GM12878 (cell line): Measurements from ENCODE around the gene TCP11L2.

ENCODE experiments used
- ASH2L ChIP-seq: fragments of 300-600, 200-600 bp; sonication (generic); IDR thresholded peaks from 2 replicates; pipeline ENCODE4 v1.6.1; 2017; ENCODE audit warnings: low read depth, mild to moderate bottlenecking, borderline replicate concordance
- E2F4 ChIP-seq: IDR thresholded peaks from 2 replicates; pipeline ENCODE4 v1.6.1; 2012; ENCODE audit warnings: low read depth, low read length, improper control_type of control experiment
- ESRRA ChIP-seq: IDR thresholded peaks from 2 replicates; pipeline ENCODE4 v1.6.1; 2012; ENCODE audit warnings: mild to moderate bottlenecking, low read length, improper control_type of control experiment
- HDAC6 ChIP-seq: fragments of 200-600 bp; sonication (generic); IDR thresholded peaks from one replicate; pipeline ENCODE4 v1.8.0; 2017; ENCODE audit warnings: antibody characterized with exemption; ENCODE audit not compliant: unreplicated experiment
- POLR2AphosphoS2 ChIP-seq: IDR thresholded peaks from 2 replicates; pipeline ENCODE4 v1.6.1; 2011; ENCODE audit warnings: low read depth, mild to moderate bottlenecking, low read length, improper control_type of control experiment, moderate library complexity
- SMC3 ChIP-seq: IDR thresholded peaks from 2 replicates; pipeline ENCODE4 v1.6.1; 2011; ENCODE audit warnings: low read length, improper control_type of control experiment, borderline replicate concordance
- SRF ChIP-seq, 2 experiments: IDR thresholded peaks; 2 replicates each; pipeline ENCODE4 v1.6.1; 2011; ENCODE audit warnings: low read depth in 2 of 2, low read length in 2 of 2, mild to moderate bottlenecking in 1 of 2, moderate library complexity in 1 of 2
- TF ChIP-seq, protein P1 (sequence below): IDR thresholded peaks from 2 replicates; pipeline ENCODE4 v1.6.1; 2011; ENCODE audit warnings: low read depth, mild to moderate bottlenecking, low read length, moderate library complexity, borderline replicate concordance; ENCODE audit errors: extremely low read depth
- TF ChIP-seq, protein P2 (sequence below): fragments of 450-650 bp; IDR thresholded peaks from 2 replicates; pipeline ENCODE4 v1.6.1; 2017; ENCODE audit warnings: mild to moderate bottlenecking
- TF ChIP-seq, protein P3 (sequence below), 3 experiments: IDR thresholded peaks in 2 of 3; conservative IDR thresholded peaks in 1 of 3; 2 replicates each; pipeline ENCODE4 v1.5.1; 2011; ENCODE audit warnings: low read depth in 3 of 3, low read length in 3 of 3, mild to moderate bottlenecking in 3 of 3, control low read depth in 2 of 3, moderate library complexity in 2 of 3, inconsistent platforms in 1 of 3, mixed read lengths in 1 of 3; ENCODE audit not compliant: control insufficient read depth in 2 of 3, insufficient read depth in 1 of 3; ENCODE audit errors: extremely low read depth in 1 of 3

- TF ChIP-seq ASH2L (no peak), SMC3 (no peak), HDAC6 (no peak), SRF (IDR thresholded peaks at IDR 0.05; ENCODE audit: low read depth in 2 of 2, low read length in 2 of 2) (no peak), E2F4 (no peak), POLR2AphosphoS2 (no peak), ESRRA (no peak)
- TF ChIP-seq, protein P1, sequence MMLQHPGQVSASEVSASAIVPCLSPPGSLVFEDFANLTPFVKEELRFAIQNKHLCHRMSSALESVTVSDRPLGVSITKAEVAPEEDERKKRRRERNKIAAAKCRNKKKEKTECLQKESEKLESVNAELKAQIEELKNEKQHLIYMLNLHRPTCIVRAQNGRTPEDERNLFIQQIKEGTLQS: no peak
- TF ChIP-seq, protein P2, sequence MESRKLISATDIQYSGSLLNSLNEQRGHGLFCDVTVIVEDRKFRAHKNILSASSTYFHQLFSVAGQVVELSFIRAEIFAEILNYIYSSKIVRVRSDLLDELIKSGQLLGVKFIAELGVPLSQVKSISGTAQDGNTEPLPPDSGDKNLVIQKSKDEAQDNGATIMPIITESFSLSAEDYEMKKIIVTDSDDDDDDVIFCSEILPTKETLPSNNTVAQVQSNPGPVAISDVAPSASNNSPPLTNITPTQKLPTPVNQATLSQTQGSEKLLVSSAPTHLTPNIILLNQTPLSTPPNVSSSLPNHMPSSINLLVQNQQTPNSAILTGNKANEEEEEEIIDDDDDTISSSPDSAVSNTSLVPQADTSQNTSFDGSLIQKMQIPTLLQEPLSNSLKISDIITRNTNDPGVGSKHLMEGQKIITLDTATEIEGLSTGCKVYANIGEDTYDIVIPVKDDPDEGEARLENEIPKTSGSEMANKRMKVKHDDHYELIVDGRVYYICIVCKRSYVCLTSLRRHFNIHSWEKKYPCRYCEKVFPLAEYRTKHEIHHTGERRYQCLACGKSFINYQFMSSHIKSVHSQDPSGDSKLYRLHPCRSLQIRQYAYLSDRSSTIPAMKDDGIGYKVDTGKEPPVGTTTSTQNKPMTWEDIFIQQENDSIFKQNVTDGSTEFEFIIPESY: no peak
- TF ChIP-seq, protein P3, sequence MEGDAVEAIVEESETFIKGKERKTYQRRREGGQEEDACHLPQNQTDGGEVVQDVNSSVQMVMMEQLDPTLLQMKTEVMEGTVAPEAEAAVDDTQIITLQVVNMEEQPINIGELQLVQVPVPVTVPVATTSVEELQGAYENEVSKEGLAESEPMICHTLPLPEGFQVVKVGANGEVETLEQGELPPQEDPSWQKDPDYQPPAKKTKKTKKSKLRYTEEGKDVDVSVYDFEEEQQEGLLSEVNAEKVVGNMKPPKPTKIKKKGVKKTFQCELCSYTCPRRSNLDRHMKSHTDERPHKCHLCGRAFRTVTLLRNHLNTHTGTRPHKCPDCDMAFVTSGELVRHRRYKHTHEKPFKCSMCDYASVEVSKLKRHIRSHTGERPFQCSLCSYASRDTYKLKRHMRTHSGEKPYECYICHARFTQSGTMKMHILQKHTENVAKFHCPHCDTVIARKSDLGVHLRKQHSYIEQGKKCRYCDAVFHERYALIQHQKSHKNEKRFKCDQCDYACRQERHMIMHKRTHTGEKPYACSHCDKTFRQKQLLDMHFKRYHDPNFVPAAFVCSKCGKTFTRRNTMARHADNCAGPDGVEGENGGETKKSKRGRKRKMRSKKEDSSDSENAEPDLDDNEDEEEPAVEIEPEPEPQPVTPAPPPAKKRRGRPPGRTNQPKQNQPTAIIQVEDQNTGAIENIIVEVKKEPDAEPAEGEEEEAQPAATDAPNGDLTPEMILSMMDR (IDR thresholded peaks at IDR 0.05 in 2 of 3, conservative IDR thresholded peaks at IDR 0.05 in 1 of 3; ENCODE audit: control insufficient read depth in 2 of 3, extremely low read depth in 1 of 3, insufficient read depth in 1 of 3, low read depth in 3 of 3, low read length in 3 of 3): no peak
Observed at GRCh38 chr12:106255952-106256351, 46.6 kb upstream of the TCP11L2 start.
